ENCODE data around the gene ANKRD65.
"Not testable (repeated sequence)": the region's sequence is repeated elsewhere in the genome, so short reads cannot be mapped to it uniquely, and the experiment has no call there.

The ANKRD65 gene
- total RNA-seq: 0 to 0.27 (median 0.07) reads per million in 18 experiments

DNA sequence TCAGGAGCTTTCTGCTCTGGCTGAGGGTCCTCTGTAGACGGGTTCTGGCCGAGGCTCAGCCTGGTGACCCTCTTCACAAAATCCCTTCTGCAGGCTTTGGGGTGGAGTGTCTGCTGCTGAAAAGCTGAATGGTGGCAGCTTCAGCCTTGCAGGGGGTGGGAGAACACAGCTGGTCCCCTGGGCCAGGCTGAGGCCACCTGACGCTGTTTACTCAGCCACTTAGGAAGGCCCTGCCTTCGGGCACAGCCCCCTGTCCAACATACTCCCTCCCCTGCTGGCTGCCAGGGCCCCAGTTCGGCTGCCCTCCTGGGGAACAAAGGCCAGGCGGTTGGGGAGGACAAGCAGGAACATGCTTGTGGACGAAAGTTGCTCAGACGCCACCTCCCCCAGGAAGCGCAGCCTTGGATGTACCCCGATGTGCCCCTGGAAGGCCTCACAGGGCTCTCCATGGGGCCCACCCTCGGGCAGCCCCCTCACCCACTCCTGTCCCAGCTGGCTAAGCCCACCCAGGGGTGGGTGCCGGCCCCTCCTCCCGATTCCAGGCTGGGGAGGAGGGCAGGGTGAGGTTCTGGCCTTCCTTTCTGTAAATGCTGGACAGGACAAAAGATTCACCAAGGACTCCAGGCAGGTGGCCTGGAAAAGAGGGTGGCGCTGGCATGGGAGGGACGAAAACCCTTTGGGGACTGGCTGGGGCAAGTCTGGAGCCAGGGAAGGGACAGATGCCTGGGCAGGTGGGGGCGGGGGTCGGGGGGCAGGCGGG, at the start of gene ANKRD65:
TSS of gene ANKRD65 (minus strand) at position 130 of the 760 bp plus-strand sequence. CDS start 271 bp downstream, outside the sequence.
- no peak for DNase-seq

DNA sequence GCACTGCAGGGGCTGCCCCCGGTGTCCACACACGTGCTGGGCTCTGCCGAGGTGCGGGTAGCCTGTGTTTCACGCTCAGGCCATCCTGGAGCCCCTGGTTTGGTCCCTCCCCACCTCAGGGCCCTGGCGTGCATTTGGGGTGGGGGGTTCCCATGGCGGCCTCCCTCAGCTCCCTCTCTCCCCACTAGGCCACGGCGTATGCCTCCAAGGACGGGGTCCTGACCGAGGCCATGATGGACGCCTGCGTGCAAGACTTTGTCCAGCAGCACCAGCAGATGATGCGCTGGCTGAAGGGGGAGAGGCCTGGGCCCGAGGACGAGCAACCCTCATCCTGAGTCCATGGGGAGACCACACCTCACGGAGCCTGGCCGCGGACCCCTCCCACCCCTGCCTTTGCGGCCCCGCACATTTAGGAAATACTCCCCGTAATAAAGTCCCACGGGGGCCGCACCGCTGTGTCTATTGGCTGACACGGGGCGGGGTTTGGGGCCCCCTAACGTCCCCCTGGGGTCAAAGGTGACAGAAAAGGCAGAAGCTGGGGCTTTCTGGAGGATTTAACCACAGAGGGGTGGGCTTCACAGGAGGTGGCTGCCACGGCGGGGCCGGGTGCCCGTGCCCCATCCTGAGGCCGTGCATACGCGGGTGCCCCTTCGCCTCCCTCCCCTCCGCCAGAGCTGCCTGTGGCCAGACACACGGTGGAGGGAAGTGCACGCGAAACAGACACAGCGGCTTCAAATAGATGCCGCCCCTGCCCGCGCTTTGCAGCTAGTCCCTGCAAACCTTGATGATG, 47.3 kb upstream of the ANKRD65 start:
- DNase-seq: not testable (repeated sequence)

DNA sequence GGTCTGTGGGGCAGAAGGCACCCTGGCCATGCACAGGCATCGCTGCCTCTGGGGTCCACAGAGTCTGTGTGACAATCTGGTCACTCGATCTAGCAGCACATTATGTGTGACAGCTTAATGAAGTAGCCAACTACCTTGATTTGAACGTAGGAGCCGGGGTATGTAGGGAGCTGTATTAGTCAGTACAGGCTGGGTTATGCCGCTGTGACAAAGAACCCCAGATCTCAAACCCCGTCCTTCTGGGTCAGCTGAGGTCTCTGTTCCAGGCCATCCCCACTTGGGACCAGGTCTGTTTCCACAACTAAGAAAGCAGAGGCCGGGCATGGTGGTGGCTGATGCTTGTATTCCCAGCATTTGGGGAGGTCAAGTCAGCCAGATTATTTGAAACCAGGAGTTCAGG, 42.2 kb upstream of the ANKRD65 start:
- DNase-seq: no peak

DNA sequence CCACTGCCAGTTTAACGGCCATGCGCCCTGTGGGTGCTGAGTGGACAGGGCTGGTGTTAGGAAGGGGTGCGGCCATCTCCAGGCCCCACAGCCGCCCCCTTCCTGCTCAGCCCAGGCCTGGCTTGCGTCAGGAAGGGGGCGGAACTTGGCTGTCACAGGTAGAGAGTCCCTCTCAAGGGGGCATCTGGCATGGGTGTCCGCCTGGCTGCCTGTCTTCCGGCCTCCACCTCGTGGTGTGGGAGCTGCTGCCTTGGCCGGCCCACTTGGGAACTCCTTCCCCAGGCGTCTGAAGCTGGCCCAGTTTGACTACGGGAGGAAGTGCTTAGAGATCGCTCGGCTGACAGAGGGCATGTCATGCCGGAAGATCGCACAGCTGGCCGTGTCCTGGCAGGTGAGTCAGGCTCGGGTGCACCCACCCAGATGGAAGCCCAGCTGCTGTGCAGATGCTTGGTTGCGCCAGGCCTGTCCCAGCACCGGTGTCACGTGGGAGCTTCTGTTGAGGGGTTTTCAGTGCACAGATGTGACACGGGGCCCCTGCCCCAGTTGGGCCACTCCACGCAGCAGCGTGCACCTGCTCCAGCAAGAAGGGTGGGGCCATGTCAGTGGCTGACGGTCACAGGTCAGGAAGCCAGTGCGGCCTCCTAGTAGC, 41.4 kb upstream of the ANKRD65 start:
- DNase-seq: peak in 1 of 2 donors; percentile 12

DNA sequence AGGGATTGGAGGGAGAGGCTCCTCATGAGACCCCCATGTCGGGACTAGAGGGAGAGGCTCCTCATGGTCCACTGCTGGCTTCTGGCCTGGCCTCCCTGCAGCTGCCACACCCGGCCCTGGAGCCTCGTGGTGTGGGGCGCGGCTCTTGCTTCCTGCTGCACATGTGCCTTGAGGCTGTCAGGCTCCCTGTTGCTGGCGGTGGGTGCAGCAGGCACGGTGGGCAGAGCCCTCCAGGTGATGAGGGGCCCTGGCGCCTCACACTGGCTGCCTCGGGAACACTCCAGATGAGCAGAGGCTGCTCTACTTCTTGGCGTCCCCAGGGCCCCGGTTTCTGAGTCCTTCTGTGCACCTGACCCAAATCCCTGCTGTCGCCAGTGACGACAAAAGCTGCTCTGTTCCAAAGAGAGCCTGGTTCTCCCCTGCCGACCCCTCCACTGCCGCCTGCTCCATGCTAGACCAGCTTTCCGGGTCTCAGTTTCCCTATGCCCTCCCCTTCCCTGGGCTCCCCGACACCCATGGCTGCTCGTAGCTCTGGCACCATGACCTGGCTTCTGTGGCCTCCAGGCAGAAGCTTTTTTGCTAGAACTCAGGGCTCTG, 40.7 kb upstream of the ANKRD65 start:
- no peak for DNase-seq

DNA sequence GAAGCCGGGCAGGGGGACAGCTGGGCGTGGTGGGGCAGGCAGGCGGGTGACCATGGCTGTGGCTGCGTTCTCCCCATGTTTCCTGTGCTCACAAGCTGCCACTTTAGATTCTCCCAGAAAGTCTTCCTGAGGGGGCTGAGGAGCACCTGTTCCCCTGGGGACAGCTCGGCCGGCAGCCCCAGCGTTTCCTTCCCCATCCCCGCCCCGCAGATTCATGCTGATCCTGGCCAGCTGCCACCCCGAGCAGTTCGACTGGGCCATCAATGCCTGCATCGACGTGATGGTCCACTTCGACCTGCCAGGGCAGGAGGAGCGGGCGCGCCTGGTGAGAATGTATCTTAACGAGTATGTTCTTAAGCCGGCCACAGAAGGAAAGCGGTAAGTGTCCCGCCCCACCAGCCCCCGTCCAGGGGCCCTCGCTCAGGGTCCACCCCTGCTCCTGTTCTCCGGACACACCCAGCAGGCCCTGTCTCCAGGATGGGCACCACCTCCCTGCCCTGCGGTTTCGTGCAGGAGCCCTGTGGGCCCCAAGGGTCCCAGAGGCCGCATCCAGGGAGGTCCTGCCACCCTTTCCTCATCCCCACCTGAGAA, 39.6 kb upstream of the ANKRD65 start:
- no peak for DNase-seq

DNA sequence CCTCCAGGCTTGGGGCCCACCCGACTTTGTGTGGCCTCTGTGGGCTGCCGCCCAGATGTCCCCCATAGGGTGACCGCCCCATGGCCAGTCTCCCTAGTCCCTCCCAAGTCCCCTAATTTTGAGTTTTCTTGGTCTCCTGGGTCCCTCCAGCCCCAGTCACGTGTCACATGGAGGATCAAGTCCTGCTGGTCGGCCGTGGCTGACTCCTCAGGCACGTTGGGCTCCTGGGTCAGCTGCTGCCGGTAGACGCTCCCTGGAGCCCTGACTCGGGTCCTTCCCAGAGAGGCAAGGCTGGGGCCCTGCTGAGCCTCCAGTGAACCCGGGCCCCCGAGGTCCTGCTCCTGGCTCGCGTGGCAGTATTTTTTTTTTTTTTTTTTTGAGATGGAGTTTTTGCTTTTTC, 38.6 kb upstream of the ANKRD65 start:
- not testable (repeated sequence) for DNase-seq

DNA sequence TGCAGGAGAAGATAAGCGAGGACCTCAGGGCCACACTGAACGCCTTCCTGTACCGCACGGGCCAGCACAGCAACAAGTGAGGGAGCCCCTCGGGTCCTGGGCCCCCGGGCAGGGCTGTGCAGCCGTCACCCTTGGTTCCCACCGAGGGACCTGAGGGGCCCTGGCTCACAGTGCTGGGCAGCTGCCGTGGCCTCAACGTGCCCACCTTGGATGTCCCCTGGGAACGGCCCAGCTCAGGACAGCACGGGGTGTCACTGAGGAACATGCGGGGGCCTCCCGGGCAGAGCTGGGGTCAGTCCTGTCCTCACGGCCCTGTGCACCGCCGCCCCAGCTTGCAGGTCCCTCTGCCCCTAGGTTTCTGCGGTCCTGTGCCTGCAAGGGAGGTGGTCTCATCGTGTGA, 38.1 kb upstream of the ANKRD65 start:
- not testable (repeated sequence) for DNase-seq

DNA sequence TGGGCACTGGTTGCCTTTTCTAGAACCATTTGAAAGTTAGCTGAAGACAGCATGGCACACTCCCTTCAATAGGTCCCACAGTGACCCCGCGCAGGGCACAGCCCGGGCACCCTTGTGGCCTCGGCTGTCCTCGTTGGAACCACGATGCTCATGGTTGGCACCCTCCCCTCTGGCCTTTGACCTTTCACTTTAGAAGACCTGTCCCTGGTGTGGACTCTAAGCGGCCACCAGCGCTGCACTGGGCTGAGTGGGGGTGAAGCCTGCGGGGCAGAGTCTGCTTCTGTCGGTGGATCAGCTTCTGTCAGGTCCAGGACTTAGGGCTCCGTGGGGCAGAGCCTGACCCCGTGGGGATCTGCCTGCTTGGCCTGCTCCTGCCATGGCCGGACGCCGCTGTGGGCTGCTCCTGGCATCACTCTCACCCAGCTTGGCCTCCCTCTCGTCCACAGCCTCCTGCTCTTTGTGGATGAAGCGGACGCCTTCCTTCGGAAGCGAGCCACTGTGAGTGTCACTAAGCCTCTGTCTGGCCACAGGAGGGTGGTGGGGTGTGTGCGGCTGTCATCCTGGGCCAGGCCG, 35.7 kb upstream of the ANKRD65 start:
- DNase-seq: not testable (repeated sequence)

DNA sequence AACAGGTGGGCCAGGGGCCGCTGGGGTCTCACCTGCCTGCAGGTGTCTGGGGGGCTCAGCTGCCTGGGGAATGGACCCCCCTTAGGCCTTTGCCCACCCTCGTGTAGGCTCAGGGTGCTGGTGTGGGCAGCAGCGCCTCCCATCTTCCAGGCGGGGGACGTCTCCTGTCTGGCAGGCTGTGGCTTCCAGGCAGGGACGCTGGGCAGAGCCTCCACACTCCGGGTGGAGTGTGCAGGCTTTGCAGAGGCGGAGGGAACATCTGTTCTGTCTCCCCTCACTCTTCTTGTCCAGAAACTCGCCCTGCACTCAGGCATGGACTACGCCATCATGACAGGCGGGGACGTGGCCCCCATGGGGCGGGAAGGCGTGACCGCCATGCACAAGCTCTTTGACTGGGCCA, 34.9 kb upstream of the ANKRD65 start:
- not testable (repeated sequence) for DNase-seq

DNA sequence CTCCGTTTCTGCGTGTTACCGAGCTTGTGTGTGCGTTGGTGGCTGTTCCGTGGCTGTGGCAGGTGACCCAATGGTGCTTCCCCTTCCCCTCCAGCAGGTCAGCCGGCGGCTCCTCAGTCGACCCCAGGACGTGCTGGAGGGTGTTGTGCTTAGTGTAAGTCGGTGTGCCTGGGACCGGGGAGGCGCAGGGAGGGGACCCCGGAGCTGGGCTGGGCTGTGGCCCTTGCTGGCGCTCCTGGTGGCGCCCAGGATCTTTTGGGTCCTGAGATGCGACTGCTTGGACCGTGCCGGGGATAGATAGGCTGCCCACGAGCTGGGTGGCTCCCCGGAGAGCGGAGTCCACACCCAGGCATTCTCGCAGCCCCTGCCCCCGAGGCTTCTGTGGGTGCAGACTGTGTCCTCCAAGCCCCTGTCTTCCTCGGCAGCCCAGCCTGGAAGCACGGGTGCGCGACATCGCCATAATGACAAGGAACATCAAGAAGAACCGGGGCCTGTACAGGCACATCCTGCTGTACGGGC, 34.3 kb upstream of the ANKRD65 start:
- DNase-seq: no peak

DNA sequence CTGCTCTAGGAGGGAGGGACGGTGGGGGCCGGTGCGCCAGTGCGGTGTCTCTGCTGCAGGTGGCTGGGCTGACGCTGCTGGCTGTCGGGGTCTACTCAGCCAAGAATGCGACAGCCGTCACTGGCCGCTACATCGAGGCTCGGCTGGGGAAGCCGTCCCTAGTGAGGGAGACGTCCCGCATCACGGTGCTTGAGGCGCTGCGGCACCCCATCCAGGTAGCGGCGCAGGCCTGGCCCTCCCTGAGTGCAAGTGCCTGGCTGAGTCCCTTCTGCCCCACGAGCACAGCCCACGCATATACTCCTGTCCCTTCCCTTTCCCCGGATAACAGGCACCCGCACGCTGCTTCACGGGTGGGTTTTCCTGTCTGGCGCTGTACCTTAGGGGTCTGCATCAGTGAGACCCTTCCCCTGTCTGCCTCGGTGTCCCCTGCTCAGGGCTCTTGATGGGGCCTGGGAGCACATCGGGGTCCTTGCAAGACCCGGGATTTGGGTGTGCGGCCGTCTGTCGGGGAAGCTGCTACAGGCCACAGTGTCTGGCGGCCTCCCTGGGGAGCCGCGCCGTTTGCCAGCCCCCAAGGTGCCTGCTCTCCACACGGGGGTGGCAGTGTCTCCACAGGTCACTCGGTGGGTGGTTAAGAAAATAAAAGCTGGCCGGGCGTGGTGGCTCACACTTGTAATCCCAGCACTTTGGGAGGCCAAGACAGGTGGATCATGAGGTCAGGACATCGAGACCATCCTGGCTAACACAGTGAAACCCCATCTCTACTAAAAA, 33.4 kb upstream of the ANKRD65 start:
- not testable (repeated sequence) for DNase-seq

DNA sequence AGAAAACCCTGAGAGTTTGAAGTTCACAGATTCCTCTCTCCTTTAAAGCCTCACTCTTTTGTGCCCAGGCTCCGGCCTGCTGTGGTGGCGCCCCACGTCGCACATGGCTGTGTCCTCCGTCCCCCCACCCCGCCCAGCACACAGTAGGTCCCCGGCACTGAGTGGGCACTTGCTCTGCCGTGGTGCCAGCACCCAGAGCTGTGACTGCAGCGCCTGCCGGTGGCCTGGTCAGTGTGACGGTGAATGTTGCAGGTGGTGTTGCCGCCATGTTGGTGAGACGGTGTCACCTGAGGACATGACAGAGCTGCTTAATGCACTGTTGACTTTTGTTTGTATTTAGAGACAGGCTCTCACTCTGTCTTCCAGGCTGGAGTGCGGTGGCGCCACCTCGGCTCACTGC, 31.8 kb upstream of the ANKRD65 start:
- no peak for DNase-seq

DNA sequence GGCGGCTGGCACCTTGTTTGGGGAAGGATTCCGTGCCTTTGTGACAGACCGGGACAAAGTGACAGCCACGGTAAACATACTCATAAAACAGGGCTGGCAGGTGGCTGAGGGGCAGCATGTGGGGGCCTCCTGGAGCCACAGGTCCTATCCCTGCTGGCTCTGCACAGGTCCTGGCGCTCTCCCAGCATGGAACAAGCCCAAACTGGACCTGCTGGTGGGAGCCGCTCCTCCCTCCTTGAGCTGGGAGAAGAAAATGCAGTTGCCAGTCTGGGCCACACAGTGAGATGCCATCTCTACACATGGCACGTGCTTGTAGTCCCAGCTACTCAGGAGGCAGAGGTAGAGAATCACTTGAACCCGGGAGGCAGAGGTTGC, 31.3 kb upstream of the ANKRD65 start:
- not testable (repeated sequence) for DNase-seq

DNA sequence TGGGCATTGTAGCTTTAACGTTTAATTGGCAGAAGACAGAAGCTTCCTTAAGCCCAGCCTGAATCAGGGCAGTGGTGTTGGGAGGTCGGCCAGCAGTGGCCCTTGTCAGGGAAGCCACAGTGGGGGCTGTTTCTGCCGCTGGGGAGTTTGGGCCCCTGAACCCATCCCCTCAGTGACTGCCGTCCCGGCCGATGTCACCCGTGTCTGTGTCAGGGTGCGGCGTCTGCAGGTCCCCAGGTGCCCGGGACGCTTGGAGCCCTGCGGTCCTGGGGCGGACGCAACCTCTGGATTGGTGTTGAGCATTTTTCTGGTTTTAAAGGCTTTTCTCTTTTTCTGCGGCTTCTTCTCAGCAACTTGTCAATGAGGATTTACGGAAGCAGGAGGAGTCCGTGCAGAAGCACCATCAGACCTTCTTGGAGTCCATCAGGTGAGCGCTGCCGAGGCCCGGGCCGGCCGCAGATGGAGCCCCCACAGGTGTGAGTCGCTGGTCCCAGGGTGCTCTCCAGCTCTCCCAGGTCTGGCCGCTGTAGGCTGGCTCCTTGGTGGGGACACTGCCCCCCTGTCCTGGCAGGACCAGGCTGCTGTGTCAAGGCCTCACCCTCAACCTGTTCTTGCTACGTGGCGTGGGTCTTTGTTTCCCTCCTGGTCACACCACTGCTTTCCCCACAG, 30.8 kb upstream of the ANKRD65 start:
- no peak for DNase-seq

DNA sequence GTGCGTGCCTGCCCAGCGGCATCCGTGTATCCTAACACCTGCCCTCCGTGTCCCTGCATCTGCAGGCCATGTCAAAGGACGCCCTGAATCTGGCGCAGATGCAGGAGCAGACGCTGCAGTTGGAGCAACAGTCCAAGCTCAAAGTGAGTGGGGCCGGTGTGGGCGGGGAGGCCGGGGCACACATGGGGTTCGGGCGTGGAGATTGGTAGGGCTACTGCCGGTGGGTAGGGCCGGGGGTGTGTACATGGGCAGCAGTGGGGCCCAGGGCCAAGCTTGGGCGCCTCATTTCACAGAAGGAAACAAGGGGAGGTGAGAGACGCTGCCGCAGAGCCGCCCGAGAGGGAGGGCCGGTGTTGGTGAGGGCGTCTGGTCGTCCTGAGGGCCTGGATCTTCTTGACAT, 29.5 kb upstream of the ANKRD65 start:
- DNase-seq: not testable (repeated sequence)

DNA sequence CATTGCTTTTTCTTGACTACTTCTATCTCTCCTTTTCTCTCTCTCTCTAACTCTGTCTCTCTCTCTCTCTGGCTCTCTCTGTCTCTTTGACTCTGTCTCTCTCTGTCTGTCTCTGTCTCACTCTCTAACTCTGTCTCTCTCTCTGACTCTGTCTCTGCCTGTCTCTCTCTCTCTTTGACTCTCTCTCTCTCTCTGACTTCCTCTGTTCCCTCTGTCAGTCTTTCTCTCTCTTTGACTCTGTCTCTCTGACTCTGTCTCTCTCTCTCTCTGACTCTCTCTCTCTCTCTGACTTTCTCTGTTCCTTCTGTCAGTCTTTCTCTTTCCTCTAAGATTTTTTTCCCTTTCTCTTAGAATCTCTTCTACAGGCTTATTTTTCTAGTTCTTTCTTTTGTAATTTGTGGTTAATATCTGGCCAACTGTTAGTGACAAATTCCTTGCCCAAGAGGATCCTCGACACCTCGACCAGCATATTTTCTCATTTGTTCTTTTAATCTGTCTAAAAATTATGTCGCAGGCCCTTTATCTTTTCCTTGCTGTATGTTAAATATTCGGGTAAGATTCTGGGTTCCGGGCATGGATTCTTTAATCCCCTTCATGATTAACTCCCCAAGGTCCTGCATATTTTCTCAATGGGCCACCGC, 28.1 kb upstream of the ANKRD65 start, which contains the start of gene ATAD3C:
TSS of gene ATAD3C (plus strand) at position 591 of the 641 bp plus-strand sequence. CDS start 995 bp downstream, outside the sequence.
- no peak for DNase-seq

DNA sequence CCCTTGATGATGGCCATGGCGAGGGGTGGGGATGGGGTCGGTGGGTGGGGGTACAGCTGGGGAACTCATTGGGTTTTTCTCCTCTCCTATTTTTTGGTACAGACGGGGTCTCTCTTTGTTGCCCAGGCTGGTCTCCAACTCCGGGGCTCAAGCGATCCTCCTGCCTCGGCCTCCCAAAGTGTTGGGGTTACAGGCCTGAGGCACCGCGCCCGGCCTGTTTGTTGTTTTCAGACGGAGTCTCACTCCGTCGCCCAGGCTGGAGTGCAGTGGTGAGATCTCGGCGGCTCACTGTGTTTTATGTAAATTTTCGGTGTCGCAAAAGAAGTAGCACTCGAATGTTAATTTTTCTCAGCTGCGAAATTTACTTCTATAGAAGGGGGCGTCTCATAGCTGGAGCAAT, 25.6 kb upstream of the ANKRD65 start:
- DNase-seq: not testable (repeated sequence)

DNA sequence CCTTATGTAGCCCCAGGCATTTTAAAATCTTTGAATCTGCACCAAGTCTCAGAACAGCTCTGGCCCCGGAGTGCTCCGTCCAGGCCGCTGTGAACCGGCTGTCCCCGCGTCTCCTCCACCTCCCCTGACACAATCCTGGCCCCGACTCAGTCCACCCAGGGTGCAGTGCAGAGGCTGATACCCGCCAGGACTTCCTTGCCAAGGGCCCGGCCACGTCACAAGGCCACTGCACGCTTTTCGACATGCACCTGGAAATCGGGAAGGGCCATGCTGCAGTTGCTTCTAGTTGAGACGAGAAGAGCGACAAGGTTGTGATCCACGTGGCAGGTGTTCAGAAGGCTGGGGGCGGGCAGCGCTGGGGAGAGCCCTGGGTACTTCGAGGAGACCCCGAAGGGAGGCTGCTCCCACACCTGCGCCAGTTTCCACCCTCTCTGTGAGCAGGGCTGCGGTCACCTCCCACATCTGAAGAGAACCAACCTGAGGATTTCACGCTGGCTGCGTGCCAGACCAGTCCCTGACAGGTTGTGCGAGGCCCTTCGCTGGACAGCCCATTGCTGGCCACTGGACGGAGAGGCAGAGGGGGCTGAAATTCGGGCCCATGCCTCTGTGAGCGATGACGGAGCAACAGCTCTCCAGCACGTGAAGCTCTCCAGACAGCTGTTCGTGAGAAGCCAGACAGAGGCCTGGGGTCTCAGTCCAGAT, 21.1 kb upstream of the ANKRD65 start:
- DNase-seq: no peak

Data from inflammatory macrophage (primary cell).